HL-60 (cell line): ENCODE results near the gene PTPRJ.

Experiments used
- GABPA ChIP-seq: IDR thresholded peaks from 2 replicates; pipeline ENCODE4 v1.6.1; 2012; ENCODE audit warnings: low read depth
- POLR2AphosphoS5 ChIP-seq: IDR thresholded peaks from 2 replicates; pipeline ENCODE4 v1.6.1; 2012; ENCODE audit warnings: low read depth
- TF ChIP-seq, protein P1 (sequence below): IDR thresholded peaks from one replicate; pipeline ENCODE4 v1.5.1; 2011; ENCODE audit warnings: low read length, control low read depth, inconsistent platforms; ENCODE audit not compliant: insufficient read depth
- TF ChIP-seq, protein P2 (sequence below): IDR thresholded peaks from 2 replicates; pipeline ENCODE4 v1.6.1; 2012; ENCODE audit warnings: low read depth; ENCODE audit not compliant: insufficient replicate concordance

DNA sequence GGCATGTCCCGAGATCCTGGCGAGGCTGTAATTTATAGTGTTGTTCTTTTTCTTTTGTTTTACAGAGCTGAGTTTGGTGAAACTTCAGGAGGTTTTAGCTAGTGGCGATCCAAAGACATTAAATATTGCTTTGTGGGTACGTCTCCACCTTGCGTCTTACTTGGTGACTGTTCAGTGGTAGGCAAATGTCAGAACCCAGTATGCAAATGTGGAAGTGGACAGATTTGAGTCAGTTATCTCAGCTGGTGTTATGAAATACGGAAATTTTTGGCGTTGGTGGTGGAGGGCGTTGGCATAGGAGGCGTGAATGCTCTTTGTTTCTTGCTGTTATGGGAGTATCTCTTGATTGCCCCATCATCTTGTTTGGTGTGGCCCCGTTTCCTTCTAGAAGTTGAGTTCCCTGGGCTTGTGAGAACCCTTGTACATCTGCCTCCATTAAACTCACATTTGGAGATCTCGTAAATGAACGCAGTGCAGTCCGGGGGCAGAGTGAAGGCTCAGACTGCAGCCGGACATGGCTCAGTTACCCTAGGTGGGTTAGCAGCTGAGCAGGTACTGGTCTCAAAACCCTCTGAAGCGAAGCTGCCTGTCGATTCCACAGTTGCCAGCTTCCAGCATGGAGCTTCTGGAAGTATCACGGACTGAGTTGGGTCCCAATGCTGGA lies 39.9 kb downstream of the PTPRJ start:
- TF ChIP-seq, protein P1, sequence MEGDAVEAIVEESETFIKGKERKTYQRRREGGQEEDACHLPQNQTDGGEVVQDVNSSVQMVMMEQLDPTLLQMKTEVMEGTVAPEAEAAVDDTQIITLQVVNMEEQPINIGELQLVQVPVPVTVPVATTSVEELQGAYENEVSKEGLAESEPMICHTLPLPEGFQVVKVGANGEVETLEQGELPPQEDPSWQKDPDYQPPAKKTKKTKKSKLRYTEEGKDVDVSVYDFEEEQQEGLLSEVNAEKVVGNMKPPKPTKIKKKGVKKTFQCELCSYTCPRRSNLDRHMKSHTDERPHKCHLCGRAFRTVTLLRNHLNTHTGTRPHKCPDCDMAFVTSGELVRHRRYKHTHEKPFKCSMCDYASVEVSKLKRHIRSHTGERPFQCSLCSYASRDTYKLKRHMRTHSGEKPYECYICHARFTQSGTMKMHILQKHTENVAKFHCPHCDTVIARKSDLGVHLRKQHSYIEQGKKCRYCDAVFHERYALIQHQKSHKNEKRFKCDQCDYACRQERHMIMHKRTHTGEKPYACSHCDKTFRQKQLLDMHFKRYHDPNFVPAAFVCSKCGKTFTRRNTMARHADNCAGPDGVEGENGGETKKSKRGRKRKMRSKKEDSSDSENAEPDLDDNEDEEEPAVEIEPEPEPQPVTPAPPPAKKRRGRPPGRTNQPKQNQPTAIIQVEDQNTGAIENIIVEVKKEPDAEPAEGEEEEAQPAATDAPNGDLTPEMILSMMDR: peak; percentile 17
- peak; percentile 91 for TF ChIP-seq POLR2AphosphoS5
- TF ChIP-seq, protein P2, sequence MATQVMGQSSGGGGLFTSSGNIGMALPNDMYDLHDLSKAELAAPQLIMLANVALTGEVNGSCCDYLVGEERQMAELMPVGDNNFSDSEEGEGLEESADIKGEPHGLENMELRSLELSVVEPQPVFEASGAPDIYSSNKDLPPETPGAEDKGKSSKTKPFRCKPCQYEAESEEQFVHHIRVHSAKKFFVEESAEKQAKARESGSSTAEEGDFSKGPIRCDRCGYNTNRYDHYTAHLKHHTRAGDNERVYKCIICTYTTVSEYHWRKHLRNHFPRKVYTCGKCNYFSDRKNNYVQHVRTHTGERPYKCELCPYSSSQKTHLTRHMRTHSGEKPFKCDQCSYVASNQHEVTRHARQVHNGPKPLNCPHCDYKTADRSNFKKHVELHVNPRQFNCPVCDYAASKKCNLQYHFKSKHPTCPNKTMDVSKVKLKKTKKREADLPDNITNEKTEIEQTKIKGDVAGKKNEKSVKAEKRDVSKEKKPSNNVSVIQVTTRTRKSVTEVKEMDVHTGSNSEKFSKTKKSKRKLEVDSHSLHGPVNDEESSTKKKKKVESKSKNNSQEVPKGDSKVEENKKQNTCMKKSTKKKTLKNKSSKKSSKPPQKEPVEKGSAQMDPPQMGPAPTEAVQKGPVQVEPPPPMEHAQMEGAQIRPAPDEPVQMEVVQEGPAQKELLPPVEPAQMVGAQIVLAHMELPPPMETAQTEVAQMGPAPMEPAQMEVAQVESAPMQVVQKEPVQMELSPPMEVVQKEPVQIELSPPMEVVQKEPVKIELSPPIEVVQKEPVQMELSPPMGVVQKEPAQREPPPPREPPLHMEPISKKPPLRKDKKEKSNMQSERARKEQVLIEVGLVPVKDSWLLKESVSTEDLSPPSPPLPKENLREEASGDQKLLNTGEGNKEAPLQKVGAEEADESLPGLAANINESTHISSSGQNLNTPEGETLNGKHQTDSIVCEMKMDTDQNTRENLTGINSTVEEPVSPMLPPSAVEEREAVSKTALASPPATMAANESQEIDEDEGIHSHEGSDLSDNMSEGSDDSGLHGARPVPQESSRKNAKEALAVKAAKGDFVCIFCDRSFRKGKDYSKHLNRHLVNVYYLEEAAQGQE: no peak
- TF ChIP-seq GABPA: 0 out of 2 replicates have a peak, but pooled peaks have one; percentile 10
